PFSK-1 (cell line): ENCODE data around the gene MRPS10.

ENCODE experiments used
- POLR2AphosphoS5 ChIP-seq: IDR thresholded peaks from 2 replicates; pipeline ENCODE4 v1.6.1; 2012; ENCODE audit warnings: low read depth, mild to moderate bottlenecking, control low read depth, low read length, moderate library complexity
- TF ChIP-seq, protein P1 (sequence below), 2 experiments: IDR thresholded peaks; 2 replicates each; pipeline versions ENCODE4 v1.6.1 to v1.8.0; 2011 to 2012; ENCODE audit warnings: low read depth in 2 of 2, low read length in 2 of 2, control low read depth in 1 of 2, inconsistent platforms in 1 of 2, mild to moderate bottlenecking in 1 of 2, moderate library complexity in 1 of 2; ENCODE audit not compliant: insufficient read depth in 1 of 2

DNA sequence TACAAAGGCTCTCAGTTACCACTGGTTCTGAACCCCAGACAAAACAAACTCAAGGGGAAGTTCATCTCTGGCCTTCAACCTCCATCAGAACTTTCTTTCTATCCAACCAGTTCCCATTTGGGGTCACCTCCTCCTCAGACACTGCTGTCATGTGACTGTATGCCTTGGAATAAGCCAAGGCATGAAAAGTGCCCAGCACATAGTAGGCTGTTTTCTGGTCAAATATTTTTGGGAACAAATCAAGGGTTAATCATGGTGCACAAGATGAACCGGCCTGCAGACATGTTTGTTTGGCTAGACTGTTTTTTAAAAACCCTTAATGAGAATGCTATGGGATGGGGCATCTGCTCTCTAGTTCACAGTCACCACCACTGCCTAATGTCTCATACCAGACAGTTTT, 48.9 kb upstream of the MRPS10 start:
- no peak for TF ChIP-seq POLR2AphosphoS5
- TF ChIP-seq, protein P1, sequence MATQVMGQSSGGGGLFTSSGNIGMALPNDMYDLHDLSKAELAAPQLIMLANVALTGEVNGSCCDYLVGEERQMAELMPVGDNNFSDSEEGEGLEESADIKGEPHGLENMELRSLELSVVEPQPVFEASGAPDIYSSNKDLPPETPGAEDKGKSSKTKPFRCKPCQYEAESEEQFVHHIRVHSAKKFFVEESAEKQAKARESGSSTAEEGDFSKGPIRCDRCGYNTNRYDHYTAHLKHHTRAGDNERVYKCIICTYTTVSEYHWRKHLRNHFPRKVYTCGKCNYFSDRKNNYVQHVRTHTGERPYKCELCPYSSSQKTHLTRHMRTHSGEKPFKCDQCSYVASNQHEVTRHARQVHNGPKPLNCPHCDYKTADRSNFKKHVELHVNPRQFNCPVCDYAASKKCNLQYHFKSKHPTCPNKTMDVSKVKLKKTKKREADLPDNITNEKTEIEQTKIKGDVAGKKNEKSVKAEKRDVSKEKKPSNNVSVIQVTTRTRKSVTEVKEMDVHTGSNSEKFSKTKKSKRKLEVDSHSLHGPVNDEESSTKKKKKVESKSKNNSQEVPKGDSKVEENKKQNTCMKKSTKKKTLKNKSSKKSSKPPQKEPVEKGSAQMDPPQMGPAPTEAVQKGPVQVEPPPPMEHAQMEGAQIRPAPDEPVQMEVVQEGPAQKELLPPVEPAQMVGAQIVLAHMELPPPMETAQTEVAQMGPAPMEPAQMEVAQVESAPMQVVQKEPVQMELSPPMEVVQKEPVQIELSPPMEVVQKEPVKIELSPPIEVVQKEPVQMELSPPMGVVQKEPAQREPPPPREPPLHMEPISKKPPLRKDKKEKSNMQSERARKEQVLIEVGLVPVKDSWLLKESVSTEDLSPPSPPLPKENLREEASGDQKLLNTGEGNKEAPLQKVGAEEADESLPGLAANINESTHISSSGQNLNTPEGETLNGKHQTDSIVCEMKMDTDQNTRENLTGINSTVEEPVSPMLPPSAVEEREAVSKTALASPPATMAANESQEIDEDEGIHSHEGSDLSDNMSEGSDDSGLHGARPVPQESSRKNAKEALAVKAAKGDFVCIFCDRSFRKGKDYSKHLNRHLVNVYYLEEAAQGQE (IDR thresholded peaks at IDR 0.05; ENCODE audit: insufficient read depth in 1 of 2, low read depth in 2 of 2, low read length in 2 of 2) = no peak
